Stimulated activated CD8-positive, alpha-beta memory T cell treated with anti-CD3 and anti-CD28 coated beads, Interleukin-2, amount 100 ng/mL, for 48 hours (primary cell): ENCODE data around the gene NPIPB5.
"Not testable (repeated sequence)": the region's sequence is repeated elsewhere in the genome, so short reads cannot be mapped to it uniquely, and the experiment has no call there.

ENCODE experiments used
- DNase-seq, 2 donors: peaks; one replicate each; pipeline ENCODE4 v3.0.0-alpha.2; 2020; ENCODE audit warnings: low read depth in 2 of 2

The NPIPB5 gene

GRCh38 chr16:22510591-22510990 is at the start of gene NPIPB5:
Gene NPIPB5 (plus strand): TSS chr16:22510891. CDS start chr16:22513802, 2,911 bp downstream.
- DNase-seq: not testable (repeated sequence)

- DNase-seq: not testable (repeated sequence)
These were observed 41.8 kb upstream of the NPIPB5 start for GRCh38 chr16:22468846-22469245.

- not testable (repeated sequence) for DNase-seq
These were observed 27.3 kb downstream of the NPIPB5 start for GRCh38 chr16:22537996-22538395.

GRCh38 chr16:22544809-22545208 is 34.1 kb downstream of the NPIPB5 start:
- not testable (repeated sequence) for DNase-seq

- not testable (repeated sequence) for DNase-seq
These were observed 35.9 kb downstream of the NPIPB5 start for GRCh38 chr16:22546630-22547029.

GRCh38 chr16:22547170-22547765 is 36.6 kb downstream of the NPIPB5 start:
- DNase-seq: not testable (repeated sequence)

GRCh38 chr16:22549853-22550252 is 39.2 kb downstream of the NPIPB5 start:
- DNase-seq: not testable (repeated sequence)

GRCh38 chr16:22551143-22551542 is 40.5 kb downstream of the NPIPB5 start:
- not testable (repeated sequence) for DNase-seq

- DNase-seq: not testable (repeated sequence)
These were observed 41.0 kb downstream of the NPIPB5 start for GRCh38 chr16:22551651-22552050.

GRCh38 chr16:22556759-22557158 is 46.1 kb downstream of the NPIPB5 start:
- DNase-seq: not testable (repeated sequence)
